ENCODE data around the gene MVD.

GRCh38 chr16:88650749-88651275, 12.1 kb downstream of the MVD start, which contains the start of gene CYBA:
- no peak for TF ChIP-seq CTCF (IDR thresholded peaks at IDR 0.05 in 2 of 3, conservative IDR thresholded peaks at IDR 0.05 in 1 of 3; ENCODE audit: borderline replicate concordance in 1 of 3, insufficient read depth in 1 of 3, low read depth in 2 of 3, low read length in 2 of 3)
- TF ChIP-seq ZBTB33 (IDR thresholded peaks at IDR 0.05; ENCODE audit: extremely low read depth, insufficient replicate concordance, low read length), result no peak
- no peak for TF ChIP-seq EZH2phosphoT487 (IDR thresholded peaks at IDR 0.05; ENCODE audit: borderline replicate concordance)
- TF ChIP-seq YY1 (IDR thresholded peaks at IDR 0.05; ENCODE audit: extremely low read depth, insufficient replicate concordance, low read depth, low read length), result no peak
- TF ChIP-seq MAX (IDR thresholded peaks at IDR 0.05), result no peak
- no peak for TF ChIP-seq RAD21 (IDR thresholded peaks at IDR 0.05; ENCODE audit: low read depth)
- TF ChIP-seq ZFX (IDR thresholded peaks at IDR 0.05), result peak; percentile 86; the same call in 1 of the 2 replicates
- TF ChIP-seq CEBPB (IDR thresholded peaks at IDR 0.05; ENCODE audit: low read depth), result no peak
- no peak for TF ChIP-seq ZNF274 (IDR thresholded peaks at IDR 0.05; ENCODE audit: low read depth, low read length)
